ENCODE data around the gene ZSWIM9. TPM values are rescaled to one million over a fixed set of nuclear protein-coding genes. Genes with fewer than 3 reads are reported as not detected.

The ZSWIM9 gene
- 1.9 and 3.3 TPM in 2 replicates for total RNA-seq

DNA sequence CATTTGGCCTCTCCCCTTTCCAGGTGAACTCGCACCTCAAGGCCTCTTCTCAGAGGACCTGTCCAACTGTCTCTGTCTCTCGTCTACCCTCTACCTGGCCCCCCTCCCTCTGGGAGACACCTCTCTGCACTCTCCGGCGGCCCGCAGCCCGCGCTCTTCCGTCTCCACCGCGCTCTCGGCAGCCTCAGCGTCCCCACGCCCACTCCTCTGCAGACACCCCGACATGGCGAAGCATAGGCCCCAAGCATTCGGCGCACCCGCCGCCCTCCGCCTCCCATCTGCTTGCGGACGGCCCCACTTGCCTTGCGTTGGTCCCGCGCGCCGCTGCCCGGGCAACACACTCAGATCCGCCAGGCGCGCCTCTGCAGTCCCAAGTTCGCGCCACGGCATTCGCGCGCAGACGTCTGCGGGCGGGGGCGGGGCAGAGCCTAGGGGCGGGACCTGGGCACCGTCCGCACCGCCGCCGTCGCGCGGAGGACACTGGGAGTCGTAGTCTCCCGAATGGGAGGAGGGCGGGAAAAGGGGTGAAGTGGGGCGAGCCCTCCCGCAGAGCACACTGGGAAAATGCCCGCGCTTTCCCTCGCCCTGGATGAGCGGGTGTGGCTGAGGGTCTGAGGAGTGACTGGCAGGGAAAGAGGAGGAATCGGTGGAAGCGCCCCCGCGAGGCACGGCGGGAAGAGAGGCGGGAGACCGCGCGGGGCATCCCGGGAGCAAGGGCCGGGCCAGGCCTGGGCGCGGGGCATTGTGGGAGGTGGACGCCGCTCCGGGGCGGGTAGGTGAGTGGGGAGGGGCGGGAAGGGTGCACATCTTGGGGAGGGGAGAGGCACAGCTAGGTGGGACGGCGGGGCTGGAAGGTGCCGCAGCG, at the start of gene ZSWIM9, which contains the start of gene LIG1:
TSS of gene ZSWIM9 (plus strand) at position 742 of the 865 bp plus-strand sequence. CDS start 1,123 bp downstream, outside the sequence.
TSS of gene LIG1 (minus strand) at position 406 of the 865 bp plus-strand sequence. CDS start 4,778 bp downstream, outside the sequence.

Other genes starting within 250 kb of the ZSWIM9 start
- gene BSPH1, start 178.5 kb upstream of the ZSWIM9 start, total RNA-seq = not detected in 2 replicates
- not detected in 2 replicates for gene ELSPBP1, start 176.0 kb upstream of the ZSWIM9 start, total RNA-seq
- gene CABP5, start 126.6 kb upstream of the ZSWIM9 start, total RNA-seq = not detected in 2 replicates
- gene PLA2G4C, start 59.9 kb upstream of the ZSWIM9 start, total RNA-seq = 56.3 and 62.4 TPM in 2 replicates
- gene LIG1, start 336 bp upstream of the ZSWIM9 start, total RNA-seq = 40.5 and 55.9 TPM in 2 replicates
- 122 and 140 TPM in 2 replicates for gene CARD8, start 85.2 kb downstream of the ZSWIM9 start, total RNA-seq
- gene ZNF114, start 99.4 kb downstream of the ZSWIM9 start, total RNA-seq = 1.6 and 2.3 TPM in 2 replicates
- gene EMP3, start 154.9 kb downstream of the ZSWIM9 start, total RNA-seq = 31.4 and 38.9 TPM in 2 replicates
- gene TMEM143, start 193.3 kb downstream of the ZSWIM9 start, total RNA-seq = 3.8 and 4.6 TPM in 2 replicates
- not detected in 2 replicates for gene SYNGR4, start 193.7 kb downstream of the ZSWIM9 start, total RNA-seq
- gene KDELR1, start 220.9 kb downstream of the ZSWIM9 start, total RNA-seq = 104 and 127 TPM in 2 replicates
- gene GRIN2D, start 223.0 kb downstream of the ZSWIM9 start, total RNA-seq = 0.48 and 0.98 TPM in 2 replicates

All from vein endothelial cell (primary cell).